Stimulated activated CD4-positive, alpha-beta T cell treated with anti-CD3 and anti-CD28 coated beads, Interleukin-15, amount 100 ng/mL, for 1 hour (primary cell): ENCODE measurements around the gene NDRG3.
"Not testable (repeated sequence)": the region's sequence is repeated elsewhere in the genome, so short reads cannot be mapped to it uniquely, and the experiment has no call there.

Experiments
- DNase-seq, 2 donors: peaks; one replicate each; pipeline ENCODE4 v3.0.0-alpha.2; 2020; ENCODE audit warnings: low read depth in 1 of 2, low spot score in 1 of 2

The NDRG3 gene

GRCh38 chr20:36608388-36608728 is 137.5 kb downstream of the NDRG3 start:
- DNase-seq = not testable (repeated sequence)

- DNase-seq = no peak
Observed at GRCh38 chr20:36607586-36608387, 138.1 kb downstream of the NDRG3 start.

- no peak for DNase-seq
Observed at GRCh38 chr20:36606158-36607066, 139.5 kb downstream of the NDRG3 start.

- DNase-seq = peak; percentile 98 to 99
Observed at GRCh38 chr20:36605399-36606157, 140.3 kb downstream of the NDRG3 start, which contains the start of gene RAB5IF. Gene RAB5IF, plus strand, starts transcription at chr20:36605779. Its CDS starts 173 bp downstream, at chr20:36605952.

- DNase-seq = no peak
Observed at GRCh38 chr20:36604952-36605398, 140.9 kb downstream of the NDRG3 start.
